Lung (tissue), 12 donors: ENCODE data around the gene C3orf22. TPM values are rescaled to one million over a fixed set of nuclear protein-coding genes. Genes with fewer than 3 reads are reported as not detected.

Experiments
- ATAC-seq: fragments of 200-7000 bp; cut with Tn5 transposase; one replicate; pipeline ENCODE4 v1.9.1; 2020; ENCODE audit warnings: moderate number of reproducible peaks; ENCODE audit not compliant: insufficient read depth, low FRiP score
- DNase-seq, 3 donors: peaks; one replicate each; pipeline ENCODE4 v3.0.0-alpha.2; 2013 to 2017
- H3K27ac ChIP-seq, 2 donors: one replicate each; pipeline ENCODE4 v1.5.1; 2013; ENCODE audit warnings: mild to moderate bottlenecking in 2 of 2, moderate library complexity in 2 of 2, control low read depth in 1 of 2, inconsistent platforms in 1 of 2, low read depth in 1 of 2, low read length in 1 of 2
- H3K27me3 ChIP-seq, 3 donors: one replicate each; pipeline ENCODE4 v1.5.1; 2013; ENCODE audit warnings: low read length in 2 of 3; ENCODE audit not compliant: control insufficient read depth in 3 of 3, insufficient read depth in 3 of 3
- H3K36me3 ChIP-seq, 4 donors: one replicate each; pipeline ENCODE4 v1.5.1; 2013; ENCODE audit warnings: low read length in 4 of 4, mild to moderate bottlenecking in 1 of 4, moderate library complexity in 1 of 4; ENCODE audit not compliant: control insufficient read depth in 4 of 4, insufficient read depth in 4 of 4
- H3K4me1 ChIP-seq, 5 donors: one replicate each; pipeline ENCODE4 v1.5.1; 2013; ENCODE audit warnings: low read length in 5 of 5, mild to moderate bottlenecking in 2 of 5, moderate library complexity in 1 of 5; ENCODE audit not compliant: control insufficient read depth in 5 of 5, insufficient read depth in 5 of 5
- H3K4me3 ChIP-seq: one replicate; pipeline ENCODE4 v1.5.1; 2013; ENCODE audit warnings: mild to moderate bottlenecking, control low read depth, moderate library complexity
- H3K9ac ChIP-seq, 2 donors: one replicate each; pipeline ENCODE4 v1.5.1; 2013; ENCODE audit warnings: low read length in 2 of 2, control low read depth in 1 of 2; ENCODE audit not compliant: insufficient read depth in 1 of 2
- H3K9me3 ChIP-seq, 4 donors: one replicate each; pipeline ENCODE4 v1.5.1; 2013; ENCODE audit warnings: low read length in 3 of 4, mild to moderate bottlenecking in 1 of 4, moderate library complexity in 1 of 4; ENCODE audit not compliant: control insufficient read depth in 4 of 4, insufficient read depth in 3 of 4
- CTCF ChIP-seq: IDR thresholded peaks from 2 replicates; pipeline ENCODE4 v1.5.1; 2012; ENCODE audit warnings: mild to moderate bottlenecking; ENCODE audit errors: control extremely low read depth, extremely low read depth
- WGBS, 2 donors: extraction: QIAGEN DNeasy Blood & Tissue Kit; methylation state at CpG; one replicate each; pipeline ENCODE4 v1.1.7; 2013; 5-methylcytosine and 5-hydroxymethylcytosine counted together
- polyA plus RNA-seq, 2 donors: library from polyadenylated mRNA; stranded (reverse); fragments of 200-250 nt; gene quantifications; one replicate each; pipeline ENCODE4 v1.2.1, GENCODE V29; 2013
- total RNA-seq, 2 donors: library from RNA; depleted of rRNA in 1 of 2; stranded (reverse); fragments of >200 nt in 1 of 2; gene quantifications; one replicate each; pipeline ENCODE4 v1.2.1, GENCODE V29; 2014 to 2021
- donor health status: control.
- donor health status: control.
- donor health status: Bipolar disorder and iron deficiency.
- donor health status: healthy.
- donor health status: DM: yes; HTN: yes; CAD: no.

C3orf22 gene
- total and polyA plus RNA-seq, 4 donors = 0.28 TPM; not detected in 3

GRCh38 chr3:126522363-126522788 lies 36.4 kb downstream of the C3orf22 start:
- H3K4me3 ChIP-seq = no peak overlapping the region
- no peak overlapping the region for H3K27ac ChIP-seq
- TF ChIP-seq CTCF = peak; percentile 79
- ATAC-seq (peak; percentile 31), DNase-seq (peak; percentile 55 to 68 (median 57))
- no peaks in the 10 kb centered on the region for H3K36me3 ChIP-seq
- H3K9me3 ChIP-seq = no peaks in the 10 kb centered on the region
- H3K4me1 ChIP-seq = peaks cover 0 to 5% (median 0%) of the 10 kb centered on the region in 5 donors
- no peak overlapping the region for H3K9ac ChIP-seq
- 1 to 2% methylated on average over 6 of the region's 6 CpGs for WGBS, 2 donors
- H3K27me3 ChIP-seq = peaks cover 0 to 24% (median 12%) of the 10 kb centered on the region in 3 donors

GRCh38 chr3:126521122-126521891 lies 37.4 kb downstream of the C3orf22 start:
- DNase-seq (no peak), ATAC-seq (no peak)
- Histone ChIP-seq H3K9ac (no peak overlapping the region), H3K9me3 (no peaks in the 10 kb centered on the region), H3K27ac (no peak overlapping the region), H3K4me1 (peaks cover 0 to 5% (median 0%) of the 10 kb centered on the region in 5 donors), H3K27me3 (peaks cover 0 to 24% (median 12%) of the 10 kb centered on the region in 3 donors), H3K36me3 (no peaks in the 10 kb centered on the region), H3K4me3 (no peak overlapping the region)
- 79 to 90% methylated on average over 11 of the region's 11 CpGs for WGBS, 2 donors
- TF ChIP-seq CTCF = no peak

GRCh38 chr3:126519506-126520455 lies 39.0 kb downstream of the C3orf22 start:
- H3K27ac ChIP-seq = no peak overlapping the region
- ATAC-seq (no peak), DNase-seq (no peak)
- no peak overlapping the region for H3K4me3 ChIP-seq
- H3K9me3 ChIP-seq = no peaks in the 10 kb centered on the region
- H3K9ac ChIP-seq = no peak overlapping the region
- no peak for TF ChIP-seq CTCF
- H3K27me3 ChIP-seq = peaks cover 0 to 18% (median 12%) of the 10 kb centered on the region in 3 donors
- WGBS, 2 donors = 81 to 87% methylated on average over 10 of the region's 10 CpGs
- peaks cover 0 to 5% (median 0%) of the 10 kb centered on the region in 5 donors for H3K4me1 ChIP-seq
- H3K36me3 ChIP-seq = no peaks in the 10 kb centered on the region
